ENCODE results near the gene ZNF423. TPM values are rescaled to one million over a fixed set of nuclear protein-coding genes. Genes with fewer than 3 reads are reported as not detected.

Gene ZNF423
- total RNA-seq, 6 experiments from 2014 or later = 0.43 to 1.2 (median 0.89) TPM

DNA sequence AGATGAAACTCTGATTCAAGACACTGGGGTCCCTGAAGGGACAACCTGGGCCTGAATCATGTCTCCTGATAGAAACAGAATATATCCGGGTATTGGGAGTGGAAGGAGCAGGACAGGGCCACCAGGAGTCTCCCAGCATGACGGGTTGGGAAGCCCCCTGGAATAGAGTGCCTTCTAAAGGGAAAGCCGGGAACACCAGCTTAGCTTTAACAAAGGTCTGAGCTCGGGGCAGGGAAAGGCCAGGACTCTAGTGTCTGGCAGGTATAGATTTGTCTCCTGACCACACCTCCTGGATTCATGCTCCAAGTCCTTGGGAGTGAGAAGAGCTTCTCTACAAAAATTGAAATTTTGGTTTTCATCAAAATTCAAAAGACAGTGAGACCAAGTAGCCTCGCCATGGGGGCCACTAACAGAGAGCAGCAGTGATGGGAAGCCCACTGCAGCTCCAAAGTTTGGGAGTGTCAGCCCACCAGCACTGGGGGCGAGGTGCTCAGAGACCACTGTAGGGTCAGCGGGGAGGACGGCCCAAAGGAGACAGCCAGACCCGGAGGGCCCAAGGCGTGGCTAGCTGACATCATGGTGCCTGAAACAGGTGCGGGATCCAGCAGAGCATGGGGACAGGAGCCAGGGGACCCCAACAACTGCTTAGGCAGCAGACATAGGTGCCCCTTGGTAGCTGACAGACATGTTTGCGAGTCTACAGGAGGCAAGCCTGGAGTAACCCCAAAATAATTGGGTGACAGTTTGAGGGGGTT is 401.3 kb downstream of the ZNF423 start:
- no peaks in the 10 kb centered on the region for H3K36me3 ChIP-seq
- ATAC-seq (no peak), DNase-seq (no peak)
- WGBS (ENCODE audit: insufficient coverage, low coverage, low lambda C conversion rate, missing lambda C conversion rate) = 93% methylated on average over 8 of the region's 12 CpGs
- H3K4me1 ChIP-seq = no peaks in the 10 kb centered on the region
- intact Hi-C loops (cut with DNase I) = no loop called here
- no peaks in the 10 kb centered on the region for H3K27me3 ChIP-seq
- H3K4me3 ChIP-seq = no peak overlapping the region
- H3K27ac ChIP-seq = no peak overlapping the region
- H3K9me3 ChIP-seq = no peaks in the 10 kb centered on the region
- TF ChIP-seq, protein P1, sequence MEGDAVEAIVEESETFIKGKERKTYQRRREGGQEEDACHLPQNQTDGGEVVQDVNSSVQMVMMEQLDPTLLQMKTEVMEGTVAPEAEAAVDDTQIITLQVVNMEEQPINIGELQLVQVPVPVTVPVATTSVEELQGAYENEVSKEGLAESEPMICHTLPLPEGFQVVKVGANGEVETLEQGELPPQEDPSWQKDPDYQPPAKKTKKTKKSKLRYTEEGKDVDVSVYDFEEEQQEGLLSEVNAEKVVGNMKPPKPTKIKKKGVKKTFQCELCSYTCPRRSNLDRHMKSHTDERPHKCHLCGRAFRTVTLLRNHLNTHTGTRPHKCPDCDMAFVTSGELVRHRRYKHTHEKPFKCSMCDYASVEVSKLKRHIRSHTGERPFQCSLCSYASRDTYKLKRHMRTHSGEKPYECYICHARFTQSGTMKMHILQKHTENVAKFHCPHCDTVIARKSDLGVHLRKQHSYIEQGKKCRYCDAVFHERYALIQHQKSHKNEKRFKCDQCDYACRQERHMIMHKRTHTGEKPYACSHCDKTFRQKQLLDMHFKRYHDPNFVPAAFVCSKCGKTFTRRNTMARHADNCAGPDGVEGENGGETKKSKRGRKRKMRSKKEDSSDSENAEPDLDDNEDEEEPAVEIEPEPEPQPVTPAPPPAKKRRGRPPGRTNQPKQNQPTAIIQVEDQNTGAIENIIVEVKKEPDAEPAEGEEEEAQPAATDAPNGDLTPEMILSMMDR (IDR thresholded peaks at IDR 0.05) = no peak
- TF ChIP-seq POLR2A (IDR thresholded peaks at IDR 0.05) = no peak

DNA sequence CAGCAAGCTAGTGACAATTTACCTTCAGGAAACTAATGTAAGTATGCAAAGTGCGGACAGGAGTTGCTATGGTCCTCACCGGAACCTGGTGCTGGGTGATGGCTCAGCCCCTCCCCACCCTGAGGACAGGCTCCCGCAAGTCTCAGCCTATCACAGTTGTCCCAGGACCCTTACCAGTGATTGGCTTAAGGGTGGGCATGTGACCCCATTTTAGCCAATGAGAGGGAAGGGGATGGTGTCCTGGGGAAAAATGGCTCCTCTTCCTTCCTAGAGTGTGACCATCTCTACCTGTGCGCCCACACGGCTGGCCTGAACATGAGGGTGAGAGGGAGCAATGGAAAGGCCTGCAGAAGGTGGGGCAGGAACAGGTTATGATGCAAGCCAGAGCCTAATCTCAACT is 401.9 kb downstream of the ZNF423 start:
- Histone ChIP-seq H3K27me3 (no peaks in the 10 kb centered on the region), H3K4me3 (no peak overlapping the region), H3K27ac (no peak overlapping the region), H3K4me1 (no peaks in the 10 kb centered on the region), H3K36me3 (no peaks in the 10 kb centered on the region), H3K9me3 (no peaks in the 10 kb centered on the region)
- 92% methylated on average over 2 of the region's 5 CpGs for WGBS (ENCODE audit: insufficient coverage, low coverage, low lambda C conversion rate, missing lambda C conversion rate)
- ATAC-seq (no peak), DNase-seq (no peak)
- intact Hi-C loops (cut with DNase I) = no loop called here
- TF ChIP-seq, protein P1 (IDR thresholded peaks at IDR 0.05) = no peak
- TF ChIP-seq POLR2A (IDR thresholded peaks at IDR 0.05) = no peak

- H3K27ac ChIP-seq = no peak overlapping the region
- H3K36me3 ChIP-seq = no peaks in the 10 kb centered on the region
- H3K4me3 ChIP-seq = no peak overlapping the region
- no peaks in the 10 kb centered on the region for H3K4me1 ChIP-seq
- ATAC-seq (no peak), DNase-seq (no peak)
- H3K27me3 ChIP-seq = no peaks in the 10 kb centered on the region
- 90% methylated on average over 5 of the region's 5 CpGs for WGBS (ENCODE audit: insufficient coverage, low coverage, low lambda C conversion rate, missing lambda C conversion rate)
- TF ChIP-seq, protein P1 (IDR thresholded peaks at IDR 0.05) = no peak
- no peak for TF ChIP-seq POLR2A (IDR thresholded peaks at IDR 0.05)
- H3K9me3 ChIP-seq = no peaks in the 10 kb centered on the region
- intact Hi-C loops (cut with DNase I) = no loop called here
Measured at GRCh38 chr16:49453021-49453420, 402.9 kb downstream of the ZNF423 start.

- H3K4me3 ChIP-seq = peak overlapping the region in 1 of 3 donors; percentile 39
- H3K36me3 ChIP-seq = no peaks in the 10 kb centered on the region
- H3K27ac ChIP-seq = no peak overlapping the region
- no peaks in the 10 kb centered on the region for H3K9me3 ChIP-seq
- H3K4me1 ChIP-seq = no peaks in the 10 kb centered on the region
- H3K27me3 ChIP-seq = no peaks in the 10 kb centered on the region
- intact Hi-C loops (cut with DNase I) = no loop called here
- 22% methylated on average over 14 of the region's 14 CpGs for WGBS (ENCODE audit: insufficient coverage, low coverage, low lambda C conversion rate, missing lambda C conversion rate)
- ATAC-seq (peak; percentile 61 to 81 (median 62)), DNase-seq (no peak)
- TF ChIP-seq, protein P1 (IDR thresholded peaks at IDR 0.05) = no peak
- no peak for TF ChIP-seq POLR2A (IDR thresholded peaks at IDR 0.05)
Measured at GRCh38 chr16:49452578-49452977, 403.3 kb downstream of the ZNF423 start.

All from right lobe of liver (tissue), 6 donors.